T-cell (primary cell): ENCODE measurements around the gene NYAP2. TPM values are rescaled to one million over a fixed set of nuclear protein-coding genes. Genes with fewer than 3 reads are reported as not detected.

ENCODE experiments used
- ATAC-seq, 4 experiments: fragments of 200-7000 bp in 3 of 4; fragments of 150-1000 bp in 1 of 4; cut with Tn5 transposase; replicated peaks in 1 of 4; 1 replicate in 3 of 4; 2 replicates in 1 of 4; pipeline ENCODE4 v1.10.0; 2021; ENCODE audit warnings: moderate library complexity in 3 of 4, mild to moderate bottlenecking in 2 of 4, moderate number of reproducible peaks in 1 of 4
- CTCF ChIA-PET, 2 donors: fragments of 300-600 bp; sonication (Branson Sonifier 250); formaldehyde crosslinking; loops; one replicate each; lab custom pipeline; 2022; ENCODE audit warnings: antibody characterized with exemption in 2 of 2; lab: Charles Lee
- POLR2A ChIA-PET, 2 donors: fragments of 300-600 bp; sonication (Branson Sonifier 250); formaldehyde crosslinking; loops; one replicate each; lab custom pipeline; 2022; ENCODE audit warnings: antibody characterized with exemption in 2 of 2; lab: Charles Lee
- DNase-seq, 35 experiments: peaks; one replicate each; pipeline versions ENCODE4 v3.0.0 to v3.0.0-alpha.2; 2013 to 2023
- H3K27ac ChIP-seq: one replicate; pipeline ENCODE4 v1.5.1; 2013; ENCODE audit warnings: low read length
- H3K27me3 ChIP-seq, 2 experiments: replicated peaks in 1 of 2; 1 replicate in 1 of 2; 2 replicates in 1 of 2; pipeline versions ENCODE4 v1.6.1 to v1.7.0; 2013; ENCODE audit warnings: low read length in 1 of 2, mixed read lengths in 1 of 2; ENCODE audit not compliant: control insufficient read depth in 2 of 2, insufficient read depth in 2 of 2; ENCODE audit errors: extremely low read depth in 1 of 2
- H3K36me3 ChIP-seq, 2 donors: 1 replicate in 1 of 2; 2 replicates in 1 of 2; pipeline versions ENCODE4 v1.6.1 to v1.7.0; 2013; ENCODE audit warnings: low read length in 1 of 2; ENCODE audit not compliant: control insufficient read depth in 2 of 2, insufficient read depth in 1 of 2; ENCODE audit errors: extremely low read depth in 1 of 2
- H3K4me1 ChIP-seq, 2 experiments: 1 replicate in 1 of 2; 2 replicates in 1 of 2; pipeline versions ENCODE4 v1.6.1 to v1.7.0; 2013; ENCODE audit warnings: low read length in 2 of 2, mixed read lengths in 1 of 2; ENCODE audit not compliant: insufficient read depth in 2 of 2, control insufficient read depth in 1 of 2; ENCODE audit errors: extremely low read depth in 1 of 2
- H3K4me3 ChIP-seq, 2 donors: 1 replicate in 1 of 2; 2 replicates in 1 of 2; pipeline versions ENCODE4 v1.5.1 to v1.7.0; 2013; ENCODE audit warnings: mild to moderate bottlenecking in 2 of 2, low read length in 1 of 2, moderate library complexity in 1 of 2; ENCODE audit not compliant: control insufficient read depth in 1 of 2; ENCODE audit errors: extremely low read depth in 1 of 2
- H3K9me3 ChIP-seq: 2 replicates; pipeline ENCODE4 v1.7.0; 2013
- H3K27ac Mint-ChIP-seq, 2 donors: one replicate each; pipeline ENCODE4 v1.8.0; 2020 to 2021; ENCODE audit warnings: mild to moderate bottlenecking in 2 of 2, mixed read lengths in 2 of 2
- H3K27me3 Mint-ChIP-seq, 2 donors: one replicate each; pipeline ENCODE4 v1.8.0; 2021 to 2022; ENCODE audit warnings: mixed read lengths in 2 of 2
- H3K36me3 Mint-ChIP-seq: one replicate; pipeline ENCODE4 v1.8.0; 2021; ENCODE audit warnings: mixed read lengths
- H3K4me1 Mint-ChIP-seq, 3 donors: one replicate each; pipeline ENCODE4 v1.8.0; 2020 to 2022; ENCODE audit warnings: mixed read lengths in 3 of 3, mild to moderate bottlenecking in 1 of 3
- H3K4me3 Mint-ChIP-seq, 3 donors: one replicate each; pipeline ENCODE4 v1.8.0; 2020 to 2022; ENCODE audit warnings: mild to moderate bottlenecking in 3 of 3, mixed read lengths in 3 of 3, moderate library complexity in 3 of 3
- H3K9me3 Mint-ChIP-seq, 3 donors: one replicate each; pipeline ENCODE4 v1.8.0; 2020 to 2022; ENCODE audit warnings: mixed read lengths in 3 of 3
- WGBS: methylation state at CpG from one replicate; pipeline ENCODE4 v1.1.5; 2013; ENCODE audit warnings: missing lambda C conversion rate; ENCODE audit not compliant: insufficient coverage; 5-methylcytosine and 5-hydroxymethylcytosine counted together
- total RNA-seq, 35 experiments: library from RNA in 6 of 35; stranded (reverse) in 6 of 35; fragments of 120-200 nt in 1 of 35; gene quantifications; one replicate each; pipeline versions ENCODE4 v1.2.1 to v1.2.4 and lab custom pipeline; 2013 to 2026

Gene NYAP2
- total RNA-seq, 5 donors from 2014 or later (not counting 1 experiment from before 2014, with no cell fraction given), result 0.06 to 0.15 TPM; not detected in 3

- H3K4me1 Mint-ChIP-seq, result no peaks in the 10 kb centered on the region
- Histone ChIP-seq H3K27me3 (no peaks in the 10 kb centered on the region), H3K27ac (no peak overlapping the region), H3K4me3 (no peak overlapping the region), H3K9me3 (no peaks in the 10 kb centered on the region), H3K36me3 (no peaks in the 10 kb centered on the region), H3K4me1 (no peaks in the 10 kb centered on the region)
- H3K27ac Mint-ChIP-seq, result no peak overlapping the region
- CTCF ChIA-PET, result no interaction called here
- peaks cover 12 to 14% of the 10 kb centered on the region in 2 donors for H3K27me3 Mint-ChIP-seq
- no peak overlapping the region for H3K4me3 Mint-ChIP-seq
- H3K36me3 Mint-ChIP-seq, result no peaks in the 10 kb centered on the region
- no peak for DNase-seq
- H3K9me3 Mint-ChIP-seq, result no peaks in the 10 kb centered on the region
- POLR2A ChIA-PET, result no interaction called here
- no peak for ATAC-seq
These were observed 295.2 kb downstream of the NYAP2 start for GRCh38 chr2:225694664-225695063.

GRCh38 chr2:225697936-225698335, 298.4 kb downstream of the NYAP2 start:
- Mint-ChIP-seq H3K4me1 (no peaks in the 10 kb centered on the region), H3K4me3 (no peak overlapping the region), H3K27ac (no peak overlapping the region), H3K27me3 (peaks cover 8% of the 10 kb centered on the region in 2 donors), H3K9me3 (no peaks in the 10 kb centered on the region), H3K36me3 (no peaks in the 10 kb centered on the region)
- ChIA-PET POLR2A (no interaction called here), CTCF (no interaction called here)
- Histone ChIP-seq H3K9me3 (no peaks in the 10 kb centered on the region), H3K27ac (no peak overlapping the region), H3K4me3 (no peak overlapping the region), H3K4me1 (no peaks in the 10 kb centered on the region), H3K36me3 (no peaks in the 10 kb centered on the region), H3K27me3 (no peaks in the 10 kb centered on the region)
- DNase-seq (no peak), ATAC-seq (no peak)
- WGBS, result no CpG with 5 or more reads among the region's 2 CpGs
